Pancreas (tissue), 10 donors: ENCODE results near the gene CDH18. TPM values are rescaled to one million over a fixed set of nuclear protein-coding genes. Genes with fewer than 3 reads are reported as not detected.

Experiments used
- ATAC-seq, 4 donors: fragments of 200-7000 bp; cut with Tn5 transposase; one replicate each; pipeline versions ENCODE4 v1.8.0 to v1.9.1; 2020; ENCODE audit warnings: mild to moderate bottlenecking in 4 of 4, moderate library complexity in 4 of 4
- DNase-seq, 6 donors: peaks; one replicate each; pipeline ENCODE4 v3.0.0-alpha.2; 2020
- FAIRE-seq: peaks from 2 replicates; lab custom pipeline; 2012; peaks lifted over from hg19 to GRCh38; lab: Jason Lieb, UNC
- H3K27ac ChIP-seq, 4 donors: fragments of 200-600 bp; sonication (generic); 1 replicate in 3 of 4; 2 replicates in 1 of 4; pipeline versions ENCODE4 v1.5.0 to v1.8.0; 2020
- H3K27me3 ChIP-seq, 4 donors: fragments of 200-600 bp; one replicate each; pipeline ENCODE4 v1.8.0; 2021
- H3K36me3 ChIP-seq, 3 donors: fragments of 200-600 bp; sonication (generic) in 1 of 3; one replicate each; pipeline versions ENCODE4 v1.5.0 to v1.8.0; 2020 to 2021
- H3K4me1 ChIP-seq, 3 donors: fragments of 200-600 bp; one replicate each; pipeline ENCODE4 v1.8.0; 2021
- H3K4me3 ChIP-seq, 4 donors: fragments of 200-600 bp; sonication (generic) in 2 of 4; one replicate each; pipeline versions ENCODE4 v1.5.0 to v1.8.0; 2020 to 2021
- H3K9me3 ChIP-seq, 4 donors: fragments of 200-600 bp; one replicate each; pipeline ENCODE4 v1.8.0; 2021
- WGBS, 2 donors: extraction: QIAGEN DNeasy Blood & Tissue Kit; methylation state at CpG; one replicate each; pipeline ENCODE4 v1.1.7; 2013; 5-methylcytosine and 5-hydroxymethylcytosine counted together
- intact Hi-C, 3 donors: fragments of 100-400 bp; cut with DNase I; formaldehyde crosslinking; loops; one replicate each; pipeline versions ENCODE4 v1.11.1 to v1.14.2; 2022
- polyA plus RNA-seq, 2 donors: library from polyadenylated mRNA; stranded (reverse); fragments of 200-250 nt; gene quantifications; one replicate each; pipeline ENCODE4 v1.2.3, GENCODE V29; 2013
- total RNA-seq, 6 donors: library from RNA; stranded (reverse); fragmentation: NEBNext Ultra II Directional in 4 of 6; extraction: Animal tissue kit (Norgen Biotek cat#: 25700) in 4 of 6; gene quantifications; one replicate each; pipeline versions ENCODE4 v1.2.1 to v1.2.4, GENCODE V29; 2021 to 2023
- TF ChIP-seq, protein P1 (sequence below), 4 donors: fragments of 200-600 bp; sonication (generic) in 3 of 4; IDR thresholded peaks; one replicate each; pipeline versions ENCODE4 v1.5.0 to v1.8.0; 2021; ENCODE audit warnings: antibody characterized with exemption in 4 of 4
- donor health status: healthy with polysubstance abuse.
- donor health status: DM: no; HTN: no; CAD: no; lungs with moderate emphysema.
- donor health status: DM: no; HTN: no; CAD: no.
- donor health status: control.
- donor health status: control.
- donor health status: Bipolar disorder and iron deficiency.
- donor health status: DM: yes; HTN: yes; CAD: no.
- donor health status: DM: no; HTN: no; CAD: no.
- donor health status: DM: no; HTN: no; CAD: no.
- donor health status: DM: yes; HTN: yes; CAD: no.

CDH18 gene
- total and polyA plus RNA-seq, 8 donors = 0.09 to 0.80 (median 0.27) TPM

DNA sequence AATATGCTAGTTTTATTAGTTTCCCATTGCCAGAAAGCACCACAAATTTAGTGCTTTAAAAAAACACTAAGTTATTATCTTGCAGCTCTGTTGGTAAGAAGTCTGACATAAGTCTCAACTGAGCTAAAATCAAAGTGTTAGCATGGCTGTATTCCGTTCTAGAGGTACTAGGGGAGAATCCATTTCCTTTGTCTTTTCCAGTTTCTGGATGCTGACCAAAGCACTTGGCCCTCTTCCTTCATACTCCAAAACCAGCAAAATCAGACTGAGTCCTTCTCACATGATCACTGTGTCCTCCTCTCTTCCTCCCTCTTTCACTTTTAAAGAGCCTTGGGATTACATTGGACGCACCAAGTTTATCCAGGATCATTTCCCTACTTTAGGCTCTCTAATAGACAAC is 9.5 kb downstream of the CDH18 start:
- FAIRE-seq (no peak), DNase-seq (no peak), ATAC-seq (no peak)
- H3K27ac ChIP-seq = no peak overlapping the region
- H3K4me1 ChIP-seq = peaks cover 0 to 26% (median 18%) of the 10 kb centered on the region in 3 donors
- whole genome bisulfite sequencing, 2 donors = 35 to 81% methylated on average over 2 of the region's 2 CpGs
- no peaks in the 10 kb centered on the region for H3K36me3 ChIP-seq
- TF ChIP-seq, protein P1, sequence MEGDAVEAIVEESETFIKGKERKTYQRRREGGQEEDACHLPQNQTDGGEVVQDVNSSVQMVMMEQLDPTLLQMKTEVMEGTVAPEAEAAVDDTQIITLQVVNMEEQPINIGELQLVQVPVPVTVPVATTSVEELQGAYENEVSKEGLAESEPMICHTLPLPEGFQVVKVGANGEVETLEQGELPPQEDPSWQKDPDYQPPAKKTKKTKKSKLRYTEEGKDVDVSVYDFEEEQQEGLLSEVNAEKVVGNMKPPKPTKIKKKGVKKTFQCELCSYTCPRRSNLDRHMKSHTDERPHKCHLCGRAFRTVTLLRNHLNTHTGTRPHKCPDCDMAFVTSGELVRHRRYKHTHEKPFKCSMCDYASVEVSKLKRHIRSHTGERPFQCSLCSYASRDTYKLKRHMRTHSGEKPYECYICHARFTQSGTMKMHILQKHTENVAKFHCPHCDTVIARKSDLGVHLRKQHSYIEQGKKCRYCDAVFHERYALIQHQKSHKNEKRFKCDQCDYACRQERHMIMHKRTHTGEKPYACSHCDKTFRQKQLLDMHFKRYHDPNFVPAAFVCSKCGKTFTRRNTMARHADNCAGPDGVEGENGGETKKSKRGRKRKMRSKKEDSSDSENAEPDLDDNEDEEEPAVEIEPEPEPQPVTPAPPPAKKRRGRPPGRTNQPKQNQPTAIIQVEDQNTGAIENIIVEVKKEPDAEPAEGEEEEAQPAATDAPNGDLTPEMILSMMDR (IDR thresholded peaks at IDR 0.05) = no peak
- no peak overlapping the region for H3K4me3 ChIP-seq
- no peaks in the 10 kb centered on the region for H3K27me3 ChIP-seq
- intact Hi-C loops = no loop called here
- H3K9me3 ChIP-seq = no peaks in the 10 kb centered on the region

DNA sequence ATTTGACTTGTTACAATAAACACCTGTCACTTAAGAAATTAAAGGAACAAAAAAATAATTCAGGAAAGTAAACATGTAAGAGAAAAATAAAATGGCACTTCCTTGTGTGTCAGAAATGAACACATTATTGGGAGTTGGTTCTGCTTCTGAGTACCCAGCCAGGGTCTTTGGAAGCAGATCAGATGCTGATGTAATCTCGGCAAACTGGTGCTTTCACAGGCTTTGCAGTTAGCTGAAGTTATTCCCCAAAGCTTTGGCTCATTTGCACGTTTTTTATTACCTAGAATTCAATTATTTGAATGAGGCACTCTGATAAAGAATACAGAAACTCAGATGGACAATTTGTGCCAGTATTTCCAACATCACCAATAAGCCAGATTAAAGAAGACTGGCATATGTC is 10.9 kb downstream of the CDH18 start:
- Histone ChIP-seq H3K27ac (no peak overlapping the region), H3K4me3 (no peak overlapping the region), H3K4me1 (peaks cover 0 to 23% (median 18%) of the 10 kb centered on the region in 3 donors), H3K36me3 (no peaks in the 10 kb centered on the region), H3K9me3 (no peaks in the 10 kb centered on the region), H3K27me3 (no peaks in the 10 kb centered on the region)
- intact Hi-C loops = no loop called here
- TF ChIP-seq, protein P1 (IDR thresholded peaks at IDR 0.05) = no peak
- WGBS, 2 donors = 37 to 41% methylated on average over 2 of the region's 2 CpGs
- no peak for DNase-seq
- FAIRE-seq = no peak
- peak in 3 of 4 donors; percentile 38 to 59 (median 52) for ATAC-seq

DNA sequence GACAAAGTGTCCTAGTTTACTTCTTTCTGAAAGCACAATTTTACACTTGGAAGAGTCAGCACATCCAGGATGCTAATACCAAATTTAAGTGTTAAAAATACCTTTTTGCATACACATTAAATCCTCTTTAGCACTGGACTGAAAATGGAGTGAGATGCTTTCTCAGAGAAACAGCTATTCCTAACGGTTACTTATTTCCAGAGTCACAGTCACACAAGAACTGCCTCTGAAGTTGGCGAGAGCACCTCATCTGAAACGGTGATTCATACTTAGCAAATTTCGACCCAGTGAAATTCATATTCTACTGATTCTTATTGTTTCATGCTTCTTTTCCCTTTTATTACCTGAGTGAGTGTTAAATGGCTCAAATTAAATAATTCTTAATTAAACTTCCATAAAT is 12.2 kb downstream of the CDH18 start:
- no peak for DNase-seq
- Histone ChIP-seq H3K9me3 (no peaks in the 10 kb centered on the region), H3K36me3 (no peaks in the 10 kb centered on the region), H3K27me3 (no peaks in the 10 kb centered on the region), H3K4me1 (peaks cover 0 to 22% (median 18%) of the 10 kb centered on the region in 3 donors), H3K4me3 (no peak overlapping the region), H3K27ac (peak overlapping the region in 1 of 4 donors; percentile 10)
- WGBS, 2 donors = 13 to 26% methylated on average over 4 of the region's 4 CpGs
- TF ChIP-seq, protein P1 (IDR thresholded peaks at IDR 0.05) = no peak
- FAIRE-seq = no peak
- peak in 3 of 4 donors; percentile 73 to 84 (median 77) for ATAC-seq
- intact Hi-C loops = no loop called here

DNA sequence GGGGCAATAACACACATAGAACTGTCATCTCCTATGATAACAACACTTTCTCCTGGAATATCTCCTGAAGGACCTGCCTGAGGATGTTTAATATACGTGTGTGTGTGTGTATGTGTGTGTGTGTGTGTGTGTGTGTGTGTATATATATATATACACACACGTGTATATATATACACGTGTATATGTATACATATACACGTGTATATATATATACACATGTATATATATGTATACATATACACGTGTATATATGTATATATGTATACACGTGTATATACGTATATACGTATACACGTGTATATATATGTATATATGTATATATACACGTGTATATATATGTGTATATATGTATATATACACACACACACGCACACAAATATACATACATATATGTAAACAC is 27.5 kb downstream of the CDH18 start:
- Histone ChIP-seq H3K9me3 (no peaks in the 10 kb centered on the region), H3K4me3 (no peak overlapping the region), H3K4me1 (no peaks in the 10 kb centered on the region), H3K27ac (no peak overlapping the region), H3K27me3 (no peaks in the 10 kb centered on the region), H3K36me3 (no peaks in the 10 kb centered on the region)
- FAIRE-seq (no peak), DNase-seq (no peak), ATAC-seq (no peak)
- intact Hi-C loops = no loop called here
- TF ChIP-seq, protein P1 (IDR thresholded peaks at IDR 0.05) = no peak
- 75 to 76% methylated on average over 11 of the region's 11 CpGs for WGBS, 2 donors

DNA sequence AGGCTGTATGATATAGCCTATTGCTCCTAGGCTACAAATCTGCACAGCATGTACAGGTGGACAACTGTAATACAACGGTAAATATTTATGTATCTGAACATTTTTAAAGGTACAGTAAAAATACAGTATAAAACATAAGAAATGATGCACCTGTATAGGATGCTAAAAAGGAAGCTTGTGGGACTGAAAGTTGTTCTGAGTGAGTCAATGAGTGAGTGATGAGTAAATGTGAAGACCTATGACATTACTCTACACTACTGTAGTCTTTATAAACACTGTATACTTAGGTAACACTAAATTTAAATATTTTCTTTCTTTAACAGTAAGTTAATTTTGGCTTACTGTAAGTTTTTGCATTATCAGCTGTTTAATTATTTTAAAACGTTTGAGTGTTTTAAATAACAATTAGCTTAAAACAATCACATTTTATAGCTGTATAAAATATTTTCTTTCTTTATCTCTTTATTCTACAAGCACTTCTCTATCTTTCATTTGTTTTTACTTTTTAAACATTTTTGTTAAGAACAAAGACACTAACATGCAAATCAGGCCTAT is 28.1 kb downstream of the CDH18 start:
- TF ChIP-seq, protein P1 (IDR thresholded peaks at IDR 0.05) = no peak
- Histone ChIP-seq H3K9me3 (no peaks in the 10 kb centered on the region), H3K27me3 (no peaks in the 10 kb centered on the region), H3K27ac (no peak overlapping the region), H3K4me3 (no peak overlapping the region), H3K4me1 (no peaks in the 10 kb centered on the region), H3K36me3 (no peaks in the 10 kb centered on the region)
- FAIRE-seq = no peak
- 55 to 60% methylated on average over 2 of the region's 2 CpGs for WGBS, 2 donors
- intact Hi-C loops = no loop called here
- DNase-seq = no peak
- no peak for ATAC-seq
